ENCODE measurements around the gene KLHL7.
"Not testable (repeated sequence)": the region's sequence is repeated elsewhere in the genome, so short reads cannot be mapped to it uniquely, and the experiment has no call there.

The KLHL7 gene

GRCh38 chr7:23108995-23109394 lies 3.4 kb downstream of the KLHL7 start:
- Histone ChIP-seq H3K9me3 (ENCODE audit: control insufficient read depth in 1 of 2, low read length in 2 of 2) (no peaks in the 10 kb centered on the region), H3K36me3 (ENCODE audit: control insufficient read depth in 1 of 2, insufficient read depth in 2 of 2, low read length in 2 of 2) (no peaks in the 10 kb centered on the region), H3K4me1 (ENCODE audit: control insufficient read depth in 1 of 2, insufficient read depth in 2 of 2, low read length in 2 of 2) (peaks cover 13 to 34% of the 10 kb centered on the region in 2 donors), H3K4me3 (ENCODE audit: low read depth in 1 of 2, low read length in 2 of 2) (no peak overlapping the region), H3K27me3 (ENCODE audit: low read depth, low read length) (no peaks in the 10 kb centered on the region), H3K27ac (ENCODE audit: low read length) (no peak overlapping the region)

GRCh38 chr7:23109470-23109869 lies 3.9 kb downstream of the KLHL7 start:
- H3K36me3 ChIP-seq (ENCODE audit: control insufficient read depth in 1 of 2, insufficient read depth in 2 of 2, low read length in 2 of 2), result no peaks in the 10 kb centered on the region
- no peaks in the 10 kb centered on the region for H3K27me3 ChIP-seq (ENCODE audit: low read depth, low read length)
- no peak overlapping the region for H3K4me3 ChIP-seq (ENCODE audit: low read depth in 1 of 2, low read length in 2 of 2)
- H3K9me3 ChIP-seq (ENCODE audit: control insufficient read depth in 1 of 2, low read length in 2 of 2), result no peaks in the 10 kb centered on the region
- peaks cover 13 to 34% of the 10 kb centered on the region in 2 donors for H3K4me1 ChIP-seq (ENCODE audit: control insufficient read depth in 1 of 2, insufficient read depth in 2 of 2, low read length in 2 of 2)
- H3K27ac ChIP-seq (ENCODE audit: low read length), result no peak overlapping the region

GRCh38 chr7:23114896-23115295 lies 9.3 kb downstream of the KLHL7 start:
- no peaks in the 10 kb centered on the region for H3K36me3 ChIP-seq (ENCODE audit: control insufficient read depth in 1 of 2, insufficient read depth in 2 of 2, low read length in 2 of 2)
- no peak overlapping the region for H3K4me3 ChIP-seq (ENCODE audit: low read depth in 1 of 2, low read length in 2 of 2)
- H3K4me1 ChIP-seq (ENCODE audit: control insufficient read depth in 1 of 2, insufficient read depth in 2 of 2, low read length in 2 of 2), result peaks cover 0 to 8% of the 10 kb centered on the region in 2 donors
- no peak overlapping the region for H3K27ac ChIP-seq (ENCODE audit: low read length)
- H3K27me3 ChIP-seq (ENCODE audit: low read depth, low read length), result no peaks in the 10 kb centered on the region
- H3K9me3 ChIP-seq (ENCODE audit: control insufficient read depth in 1 of 2, low read length in 2 of 2), result no peaks in the 10 kb centered on the region

- no peak overlapping the region for H3K27ac ChIP-seq (ENCODE audit: low read length)
- H3K4me3 ChIP-seq (ENCODE audit: low read depth in 1 of 2, low read length in 2 of 2), result no peak overlapping the region
- H3K36me3 ChIP-seq (ENCODE audit: control insufficient read depth in 1 of 2, insufficient read depth in 2 of 2, low read length in 2 of 2), result no peaks in the 10 kb centered on the region
- peaks cover 0 to 3% of the 10 kb centered on the region in 2 donors for H3K4me1 ChIP-seq (ENCODE audit: control insufficient read depth in 1 of 2, insufficient read depth in 2 of 2, low read length in 2 of 2)
- H3K27me3 ChIP-seq (ENCODE audit: low read depth, low read length), result no peaks in the 10 kb centered on the region
- no peaks in the 10 kb centered on the region for H3K9me3 ChIP-seq (ENCODE audit: control insufficient read depth in 1 of 2, low read length in 2 of 2)
Observed at GRCh38 chr7:23115991-23116390, 10.4 kb downstream of the KLHL7 start.

GRCh38 chr7:23117841-23118240 lies 12.3 kb downstream of the KLHL7 start:
- H3K27ac ChIP-seq (ENCODE audit: low read length), result no peak overlapping the region
- H3K4me3 ChIP-seq (ENCODE audit: low read depth in 1 of 2, low read length in 2 of 2), result no peak overlapping the region
- H3K9me3 ChIP-seq (ENCODE audit: control insufficient read depth in 1 of 2, low read length in 2 of 2), result no peaks in the 10 kb centered on the region
- peaks cover 0 to 3% of the 10 kb centered on the region in 2 donors for H3K4me1 ChIP-seq (ENCODE audit: control insufficient read depth in 1 of 2, insufficient read depth in 2 of 2, low read length in 2 of 2)
- no peaks in the 10 kb centered on the region for H3K27me3 ChIP-seq (ENCODE audit: low read depth, low read length)
- no peaks in the 10 kb centered on the region for H3K36me3 ChIP-seq (ENCODE audit: control insufficient read depth in 1 of 2, insufficient read depth in 2 of 2, low read length in 2 of 2)

- Histone ChIP-seq H3K27me3 (ENCODE audit: low read depth, low read length) (no peaks in the 10 kb centered on the region), H3K4me1 (ENCODE audit: control insufficient read depth in 1 of 2, insufficient read depth in 2 of 2, low read length in 2 of 2) (peaks cover 0 to 3% of the 10 kb centered on the region in 2 donors), H3K27ac (ENCODE audit: low read length) (no peak overlapping the region), H3K9me3 (ENCODE audit: control insufficient read depth in 1 of 2, low read length in 2 of 2) (no peaks in the 10 kb centered on the region), H3K36me3 (ENCODE audit: control insufficient read depth in 1 of 2, insufficient read depth in 2 of 2, low read length in 2 of 2) (no peaks in the 10 kb centered on the region), H3K4me3 (ENCODE audit: low read depth in 1 of 2, low read length in 2 of 2) (no peak overlapping the region)
Observed at GRCh38 chr7:23120106-23120505, 14.5 kb downstream of the KLHL7 start.

GRCh38 chr7:23121165-23121564 lies 15.6 kb downstream of the KLHL7 start:
- no peak overlapping the region for H3K27ac ChIP-seq (ENCODE audit: low read length)
- H3K36me3 ChIP-seq (ENCODE audit: control insufficient read depth in 1 of 2, insufficient read depth in 2 of 2, low read length in 2 of 2), result peaks cover 5 to 6% of the 10 kb centered on the region in 2 donors

GRCh38 chr7:23123007-23123406 lies 17.4 kb downstream of the KLHL7 start:
- Histone ChIP-seq H3K9me3 (ENCODE audit: control insufficient read depth in 1 of 2, low read length in 2 of 2) (no peaks in the 10 kb centered on the region), H3K4me3 (ENCODE audit: low read depth in 1 of 2, low read length in 2 of 2) (no peak overlapping the region), H3K36me3 (ENCODE audit: control insufficient read depth in 1 of 2, insufficient read depth in 2 of 2, low read length in 2 of 2) (peaks cover 14 to 24% of the 10 kb centered on the region in 2 donors), H3K4me1 (ENCODE audit: control insufficient read depth in 1 of 2, insufficient read depth in 2 of 2, low read length in 2 of 2) (no peaks in the 10 kb centered on the region), H3K27me3 (ENCODE audit: low read depth, low read length) (no peaks in the 10 kb centered on the region), H3K27ac (ENCODE audit: low read length) (no peak overlapping the region)

More at GRCh38 chr7:23121165-23121564, 15.6 kb downstream of the KLHL7 start:
- Histone ChIP-seq H3K4me1 (ENCODE audit: control insufficient read depth in 1 of 2, insufficient read depth in 2 of 2, low read length in 2 of 2) (peaks cover 0 to under 1% of the 10 kb centered on the region in 2 donors), H3K9me3 (ENCODE audit: control insufficient read depth in 1 of 2, low read length in 2 of 2) (no peaks in the 10 kb centered on the region), H3K27me3 (ENCODE audit: low read depth, low read length) (no peaks in the 10 kb centered on the region), H3K4me3 (ENCODE audit: low read depth in 1 of 2, low read length in 2 of 2) (no peak overlapping the region)

GRCh38 chr7:23123465-23123864 lies 17.9 kb downstream of the KLHL7 start:
- Histone ChIP-seq H3K27ac (ENCODE audit: low read length) (no peak overlapping the region), H3K4me1 (ENCODE audit: control insufficient read depth in 1 of 2, insufficient read depth in 2 of 2, low read length in 2 of 2) (no peaks in the 10 kb centered on the region), H3K9me3 (ENCODE audit: control insufficient read depth in 1 of 2, low read length in 2 of 2) (no peaks in the 10 kb centered on the region), H3K4me3 (ENCODE audit: low read depth in 1 of 2, low read length in 2 of 2) (no peak overlapping the region), H3K27me3 (ENCODE audit: low read depth, low read length) (no peaks in the 10 kb centered on the region), H3K36me3 (ENCODE audit: control insufficient read depth in 1 of 2, insufficient read depth in 2 of 2, low read length in 2 of 2) (peaks cover 14 to 24% of the 10 kb centered on the region in 2 donors)

- Histone ChIP-seq H3K4me3 (ENCODE audit: low read depth in 1 of 2, low read length in 2 of 2) (no peak overlapping the region), H3K27ac (ENCODE audit: low read length) (no peak overlapping the region), H3K27me3 (ENCODE audit: low read depth, low read length) (no peaks in the 10 kb centered on the region), H3K4me1 (ENCODE audit: control insufficient read depth in 1 of 2, insufficient read depth in 2 of 2, low read length in 2 of 2) (no peaks in the 10 kb centered on the region), H3K9me3 (ENCODE audit: control insufficient read depth in 1 of 2, low read length in 2 of 2) (peaks cover 0 to 3% of the 10 kb centered on the region in 2 donors), H3K36me3 (ENCODE audit: control insufficient read depth in 1 of 2, insufficient read depth in 2 of 2, low read length in 2 of 2) (peaks cover 20 to 33% of the 10 kb centered on the region in 2 donors)
Observed at GRCh38 chr7:23129036-23129435, 23.5 kb downstream of the KLHL7 start.

- H3K36me3 ChIP-seq (ENCODE audit: control insufficient read depth in 1 of 2, insufficient read depth in 2 of 2, low read length in 2 of 2), result peaks cover 10 to 21% of the 10 kb centered on the region in 2 donors
- not testable (repeated sequence) for H3K27ac ChIP-seq (ENCODE audit: low read length); H3K27me3 ChIP-seq (ENCODE audit: low read depth, low read length); H3K9me3 ChIP-seq (ENCODE audit: control insufficient read depth in 1 of 2, low read length in 2 of 2); H3K4me1 ChIP-seq (ENCODE audit: control insufficient read depth in 1 of 2, insufficient read depth in 2 of 2, low read length in 2 of 2); H3K4me3 ChIP-seq (ENCODE audit: low read depth in 1 of 2, low read length in 2 of 2)
Observed at GRCh38 chr7:23131799-23132198, 26.2 kb downstream of the KLHL7 start.

- Histone ChIP-seq H3K36me3 (ENCODE audit: control insufficient read depth in 1 of 2, insufficient read depth in 2 of 2, low read length in 2 of 2) (peaks cover 4 to 6% of the 10 kb centered on the region in 2 donors), H3K9me3 (ENCODE audit: control insufficient read depth in 1 of 2, low read length in 2 of 2) (peaks cover 0 to 3% of the 10 kb centered on the region in 2 donors), H3K27ac (ENCODE audit: low read length) (no peak overlapping the region), H3K27me3 (ENCODE audit: low read depth, low read length) (no peaks in the 10 kb centered on the region), H3K4me1 (ENCODE audit: control insufficient read depth in 1 of 2, insufficient read depth in 2 of 2, low read length in 2 of 2) (no peaks in the 10 kb centered on the region), H3K4me3 (ENCODE audit: low read depth in 1 of 2, low read length in 2 of 2) (no peak overlapping the region)
Observed at GRCh38 chr7:23133797-23134196, 28.2 kb downstream of the KLHL7 start.
